ENCODE results near the gene EEFSEC. TPM values are rescaled to one million over a fixed set of nuclear protein-coding genes. Genes with fewer than 3 reads are reported as not detected.

EEFSEC gene
- total RNA-seq, 1 donor from 2014 or later: 10.1 TPM

GRCh38 chr3:128349963-128350599 lies 196.8 kb downstream of the EEFSEC start:
- TF ChIP-seq, protein P1, sequence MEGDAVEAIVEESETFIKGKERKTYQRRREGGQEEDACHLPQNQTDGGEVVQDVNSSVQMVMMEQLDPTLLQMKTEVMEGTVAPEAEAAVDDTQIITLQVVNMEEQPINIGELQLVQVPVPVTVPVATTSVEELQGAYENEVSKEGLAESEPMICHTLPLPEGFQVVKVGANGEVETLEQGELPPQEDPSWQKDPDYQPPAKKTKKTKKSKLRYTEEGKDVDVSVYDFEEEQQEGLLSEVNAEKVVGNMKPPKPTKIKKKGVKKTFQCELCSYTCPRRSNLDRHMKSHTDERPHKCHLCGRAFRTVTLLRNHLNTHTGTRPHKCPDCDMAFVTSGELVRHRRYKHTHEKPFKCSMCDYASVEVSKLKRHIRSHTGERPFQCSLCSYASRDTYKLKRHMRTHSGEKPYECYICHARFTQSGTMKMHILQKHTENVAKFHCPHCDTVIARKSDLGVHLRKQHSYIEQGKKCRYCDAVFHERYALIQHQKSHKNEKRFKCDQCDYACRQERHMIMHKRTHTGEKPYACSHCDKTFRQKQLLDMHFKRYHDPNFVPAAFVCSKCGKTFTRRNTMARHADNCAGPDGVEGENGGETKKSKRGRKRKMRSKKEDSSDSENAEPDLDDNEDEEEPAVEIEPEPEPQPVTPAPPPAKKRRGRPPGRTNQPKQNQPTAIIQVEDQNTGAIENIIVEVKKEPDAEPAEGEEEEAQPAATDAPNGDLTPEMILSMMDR (conservative IDR thresholded peaks at IDR 0.05; ENCODE audit: low read depth, low read length): no peak
- H3K4me3 ChIP-seq (ENCODE audit: low read depth, low read length): no peak overlapping the region
- DNase-seq (ENCODE audit: low read depth): no peak

- no peak for DNase-seq (ENCODE audit: low read depth)
- no peak overlapping the region for H3K4me3 ChIP-seq (ENCODE audit: low read depth, low read length)
- TF ChIP-seq, protein P1 (conservative IDR thresholded peaks at IDR 0.05; ENCODE audit: low read depth, low read length): no peak
Measured at GRCh38 chr3:128351546-128351945, 198.3 kb downstream of the EEFSEC start.

DNA sequence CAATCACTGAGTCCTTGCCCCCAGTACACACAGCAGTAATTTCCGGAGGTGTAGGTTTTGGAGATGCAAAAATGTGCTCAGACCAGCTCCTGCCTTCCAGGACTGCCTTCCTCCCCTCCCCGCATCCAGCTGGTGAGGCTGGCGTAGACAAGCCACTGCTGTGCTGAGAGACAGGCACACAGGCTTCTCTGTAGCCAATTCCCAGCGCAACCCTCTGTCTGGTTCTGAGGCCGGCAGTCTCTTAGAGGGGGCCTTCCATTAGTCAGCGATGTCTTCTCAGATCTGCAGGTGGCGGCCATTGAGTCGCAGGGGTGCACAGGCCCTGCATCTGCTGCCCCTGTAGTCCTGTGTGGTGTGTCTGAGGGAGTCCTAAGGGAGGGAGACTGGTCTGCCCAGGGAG lies 199.0 kb downstream of the EEFSEC start:
- TF ChIP-seq, protein P1 (conservative IDR thresholded peaks at IDR 0.05; ENCODE audit: low read depth, low read length): no peak
- no peak overlapping the region for H3K4me3 ChIP-seq (ENCODE audit: low read depth, low read length)
- DNase-seq (ENCODE audit: low read depth): no peak

GRCh38 chr3:128353361-128353965 lies 200.2 kb downstream of the EEFSEC start:
- DNase-seq (ENCODE audit: low read depth): no peak
- no peak overlapping the region for H3K4me3 ChIP-seq (ENCODE audit: low read depth, low read length)
- TF ChIP-seq, protein P1 (conservative IDR thresholded peaks at IDR 0.05; ENCODE audit: low read depth, low read length): no peak

DNA sequence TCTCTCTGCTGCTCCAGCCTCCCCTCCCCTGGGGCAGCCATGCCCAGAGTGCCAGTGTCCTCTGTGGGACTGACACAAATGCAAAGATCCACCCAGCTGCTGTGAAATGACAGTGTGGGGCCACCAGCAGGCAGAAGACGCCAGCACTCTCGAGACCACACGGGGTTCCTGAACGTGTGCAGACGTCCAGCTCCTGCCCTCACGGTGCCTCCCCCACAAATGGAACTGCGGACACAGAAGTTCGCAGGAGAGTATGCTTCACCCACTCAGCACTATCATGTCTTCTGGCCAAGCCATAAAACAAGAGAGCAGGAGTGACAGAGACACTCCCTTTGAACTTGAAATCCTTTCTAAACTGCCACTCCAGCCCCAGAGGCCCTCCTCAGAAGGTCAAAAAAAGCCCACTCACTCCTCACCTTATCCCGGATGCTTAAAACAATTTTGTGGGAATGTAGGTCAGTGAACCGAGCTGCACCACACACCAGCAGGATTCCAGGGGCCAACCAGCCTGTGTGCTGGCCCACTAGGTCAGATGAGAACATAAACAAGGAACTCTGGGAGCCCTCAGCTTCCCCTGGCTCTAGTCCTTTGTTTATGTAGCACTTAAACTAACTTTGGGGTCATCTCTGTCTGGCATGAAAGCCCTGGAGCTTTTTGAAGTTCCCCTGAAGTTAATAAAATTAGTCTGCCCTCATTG lies 200.9 kb downstream of the EEFSEC start:
- TF ChIP-seq, protein P1 (conservative IDR thresholded peaks at IDR 0.05; ENCODE audit: low read depth, low read length): no peak
- DNase-seq (ENCODE audit: low read depth): no peak
- H3K4me3 ChIP-seq (ENCODE audit: low read depth, low read length): no peak overlapping the region

DNA sequence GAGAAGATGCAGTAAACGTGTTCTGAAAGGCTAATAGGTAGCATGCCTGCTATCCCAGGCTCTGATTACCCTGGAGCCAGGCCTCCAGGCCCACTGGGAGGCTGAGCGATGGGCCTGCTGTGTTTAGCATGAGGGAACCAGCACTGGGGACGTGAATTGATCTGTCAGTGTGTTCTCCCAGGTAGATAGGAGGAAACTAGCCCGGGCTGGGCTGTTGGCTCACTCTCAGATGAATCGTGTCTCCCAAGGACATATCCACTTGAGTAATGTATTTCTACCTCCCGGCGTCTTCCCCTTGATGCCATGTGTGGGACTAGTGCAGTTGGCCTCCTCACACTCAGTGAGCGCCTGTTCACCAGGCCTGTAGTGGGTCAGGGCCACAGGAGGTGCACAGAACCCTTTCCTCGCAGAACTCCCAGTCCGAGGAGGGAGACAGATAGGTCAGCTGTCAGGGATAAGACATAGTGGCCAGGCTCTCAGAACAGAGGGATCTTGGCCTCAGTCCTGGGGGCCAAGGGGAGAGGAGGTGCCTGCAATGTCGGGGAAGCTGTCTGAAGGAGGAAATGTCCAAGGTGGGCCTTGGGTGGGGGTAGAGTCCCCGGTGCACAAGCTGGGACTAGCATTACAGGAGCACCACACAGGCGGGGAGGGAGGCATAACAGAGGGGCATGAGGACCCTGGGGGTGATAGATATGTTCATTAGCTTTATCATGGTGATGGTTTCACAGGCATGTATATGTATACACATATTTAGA lies 201.7 kb downstream of the EEFSEC start:
- TF ChIP-seq, protein P1 (conservative IDR thresholded peaks at IDR 0.05; ENCODE audit: low read depth, low read length): no peak
- DNase-seq (ENCODE audit: low read depth): no peak
- H3K4me3 ChIP-seq (ENCODE audit: low read depth, low read length): no peak overlapping the region

Measured in epithelial cell of proximal tubule (primary cell).